ENCODE data around the gene SLC9A9.

Gene SLC9A9

DNA sequence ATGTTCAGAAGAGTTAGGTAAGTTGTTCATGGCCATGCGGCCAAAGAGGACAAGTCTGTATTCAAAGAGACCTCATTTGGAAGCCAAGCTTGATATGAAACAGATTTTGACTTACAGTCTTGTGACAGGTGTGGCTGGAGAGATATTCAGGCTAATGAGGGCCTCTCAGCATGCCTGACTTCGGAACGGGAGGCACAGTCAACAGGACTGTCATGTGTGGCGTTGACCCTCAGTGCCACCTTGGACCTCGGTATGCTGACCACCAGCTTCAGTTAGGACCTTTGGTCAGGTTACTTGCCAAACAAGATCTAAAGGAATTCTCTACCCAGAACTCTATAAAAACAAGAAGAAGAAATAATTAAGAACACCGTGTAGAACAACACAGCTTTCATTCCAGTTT is 604.6 kb downstream of the SLC9A9 start:
- no peak overlapping the region for H3K27ac ChIP-seq
- no peaks in the 10 kb centered on the region for H3K36me3 ChIP-seq (replicated peaks)
- no peak overlapping the region for H3K4me3 ChIP-seq (ENCODE audit: low read depth, low read length)
- TF ChIP-seq, protein P1, sequence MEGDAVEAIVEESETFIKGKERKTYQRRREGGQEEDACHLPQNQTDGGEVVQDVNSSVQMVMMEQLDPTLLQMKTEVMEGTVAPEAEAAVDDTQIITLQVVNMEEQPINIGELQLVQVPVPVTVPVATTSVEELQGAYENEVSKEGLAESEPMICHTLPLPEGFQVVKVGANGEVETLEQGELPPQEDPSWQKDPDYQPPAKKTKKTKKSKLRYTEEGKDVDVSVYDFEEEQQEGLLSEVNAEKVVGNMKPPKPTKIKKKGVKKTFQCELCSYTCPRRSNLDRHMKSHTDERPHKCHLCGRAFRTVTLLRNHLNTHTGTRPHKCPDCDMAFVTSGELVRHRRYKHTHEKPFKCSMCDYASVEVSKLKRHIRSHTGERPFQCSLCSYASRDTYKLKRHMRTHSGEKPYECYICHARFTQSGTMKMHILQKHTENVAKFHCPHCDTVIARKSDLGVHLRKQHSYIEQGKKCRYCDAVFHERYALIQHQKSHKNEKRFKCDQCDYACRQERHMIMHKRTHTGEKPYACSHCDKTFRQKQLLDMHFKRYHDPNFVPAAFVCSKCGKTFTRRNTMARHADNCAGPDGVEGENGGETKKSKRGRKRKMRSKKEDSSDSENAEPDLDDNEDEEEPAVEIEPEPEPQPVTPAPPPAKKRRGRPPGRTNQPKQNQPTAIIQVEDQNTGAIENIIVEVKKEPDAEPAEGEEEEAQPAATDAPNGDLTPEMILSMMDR (IDR thresholded peaks at IDR 0.05; ENCODE audit: low read depth, low read length, missing control alignments): no peak
- no peaks in the 10 kb centered on the region for H3K27me3 ChIP-seq (replicated peaks)
- in situ Hi-C loops (cut with HindIII; ENCODE audit: low pct_ligation_motif_present, low sequenced_read_pairs): no loop called here
- no peak for DNase-seq

DNA sequence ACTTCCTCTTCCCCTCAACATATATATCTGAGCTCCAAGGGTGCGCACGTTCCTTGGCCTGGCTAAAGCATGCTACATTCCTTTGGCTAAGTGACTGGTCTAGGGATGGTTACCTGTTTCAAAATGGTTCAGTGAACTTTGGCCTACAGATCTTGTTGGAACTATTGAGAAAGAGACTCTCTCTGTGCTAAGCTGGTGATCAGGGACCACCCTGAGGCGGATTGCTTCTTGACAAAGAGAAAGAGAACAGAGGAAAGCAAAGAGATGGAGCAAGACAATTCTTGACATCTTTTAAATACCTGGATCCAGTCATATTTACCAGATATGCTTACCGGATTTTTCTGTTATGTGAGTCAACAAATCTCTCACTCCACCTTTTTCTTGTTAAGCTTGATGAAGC is 605.6 kb downstream of the SLC9A9 start:
- in situ Hi-C loops (cut with HindIII; ENCODE audit: low pct_ligation_motif_present, low sequenced_read_pairs): no loop called here
- DNase-seq: no peak
- Histone ChIP-seq H3K27me3 (replicated peaks) (no peaks in the 10 kb centered on the region), H3K27ac (no peak overlapping the region), H3K4me3 (ENCODE audit: low read depth, low read length) (no peak overlapping the region), H3K36me3 (replicated peaks) (no peaks in the 10 kb centered on the region)
- TF ChIP-seq, protein P1 (IDR thresholded peaks at IDR 0.05; ENCODE audit: low read depth, low read length, missing control alignments): no peak

DNA sequence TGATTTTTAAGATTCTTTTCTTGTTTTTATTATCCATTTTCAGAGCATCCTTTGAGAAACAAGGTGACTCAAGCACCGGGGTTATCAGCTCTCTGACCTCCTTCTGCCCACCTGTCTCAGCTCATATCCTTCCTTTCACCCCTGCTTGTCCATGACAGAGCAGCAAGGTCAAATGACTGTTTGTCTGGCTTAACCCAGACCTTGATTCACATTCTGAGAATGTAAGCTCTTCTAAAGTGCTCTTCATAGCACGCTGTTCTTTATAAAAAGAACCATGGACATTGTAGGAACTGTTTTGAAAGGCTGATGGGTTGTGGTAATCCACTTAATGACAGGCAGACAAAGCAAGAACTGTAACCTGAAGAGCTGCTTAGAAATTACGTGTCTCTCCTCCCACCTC is 606.2 kb downstream of the SLC9A9 start:
- Histone ChIP-seq H3K27ac (no peak overlapping the region), H3K4me3 (ENCODE audit: low read depth, low read length) (no peak overlapping the region), H3K27me3 (replicated peaks) (no peaks in the 10 kb centered on the region), H3K36me3 (replicated peaks) (no peaks in the 10 kb centered on the region)
- TF ChIP-seq, protein P1 (IDR thresholded peaks at IDR 0.05; ENCODE audit: low read depth, low read length, missing control alignments): no peak
- no peak for DNase-seq
- in situ Hi-C loops (cut with HindIII; ENCODE audit: low pct_ligation_motif_present, low sequenced_read_pairs): no loop called here

DNA sequence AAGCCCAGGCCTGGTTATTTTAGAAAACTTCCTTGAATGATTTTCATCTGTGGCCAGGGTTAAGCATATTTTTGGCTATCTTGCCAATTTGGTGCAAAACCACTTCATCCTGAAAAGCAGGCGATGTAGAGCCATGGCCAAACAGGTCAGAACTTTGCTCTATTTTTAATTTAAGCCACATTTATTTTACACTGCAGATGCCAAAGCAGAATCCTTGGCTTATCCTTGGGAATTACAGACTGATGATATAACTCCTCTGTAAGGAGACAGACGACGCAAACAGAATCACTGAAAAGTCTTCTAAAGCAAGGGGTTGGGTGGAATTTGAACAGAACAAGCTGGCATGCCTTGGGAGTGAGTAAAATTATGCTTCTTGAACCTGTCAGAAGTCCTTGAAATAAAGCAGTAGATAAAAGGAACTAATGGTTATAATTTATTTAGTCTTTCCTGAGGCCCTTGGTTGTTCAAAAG is 606.8 kb downstream of the SLC9A9 start:
- in situ Hi-C loops (cut with HindIII; ENCODE audit: low pct_ligation_motif_present, low sequenced_read_pairs): no loop called here
- no peak overlapping the region for H3K27ac ChIP-seq
- H3K36me3 ChIP-seq (replicated peaks): no peaks in the 10 kb centered on the region
- TF ChIP-seq, protein P1 (IDR thresholded peaks at IDR 0.05; ENCODE audit: low read depth, low read length, missing control alignments): no peak
- H3K4me3 ChIP-seq (ENCODE audit: low read depth, low read length): no peak overlapping the region
- DNase-seq: no peak
- H3K27me3 ChIP-seq (replicated peaks): no peaks in the 10 kb centered on the region

DNA sequence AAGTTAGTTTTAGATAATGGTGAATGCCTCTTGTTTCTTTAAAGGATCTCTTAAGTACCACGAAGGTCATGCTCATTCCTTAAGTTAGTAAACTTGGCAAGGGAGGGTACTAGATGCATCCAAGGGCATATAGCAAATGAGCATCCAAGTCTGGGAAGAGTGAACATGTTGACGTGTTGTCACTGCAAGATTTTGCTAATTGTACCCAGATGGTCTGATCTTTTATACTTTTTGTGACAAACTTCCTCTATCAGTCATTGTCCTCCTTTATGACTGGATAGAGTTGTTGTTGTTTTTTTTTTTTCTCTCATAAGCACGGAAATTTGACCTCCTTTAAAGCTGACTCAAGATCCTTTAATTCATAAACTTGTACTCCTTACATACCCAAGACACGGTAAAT is 607.4 kb downstream of the SLC9A9 start:
- Histone ChIP-seq H3K27ac (no peak overlapping the region), H3K4me3 (ENCODE audit: low read depth, low read length) (no peak overlapping the region), H3K27me3 (replicated peaks) (no peaks in the 10 kb centered on the region), H3K36me3 (replicated peaks) (no peaks in the 10 kb centered on the region)
- TF ChIP-seq, protein P1 (IDR thresholded peaks at IDR 0.05; ENCODE audit: low read depth, low read length, missing control alignments): no peak
- no peak for DNase-seq
- in situ Hi-C loops (cut with HindIII; ENCODE audit: low pct_ligation_motif_present, low sequenced_read_pairs): no loop called here

DNA sequence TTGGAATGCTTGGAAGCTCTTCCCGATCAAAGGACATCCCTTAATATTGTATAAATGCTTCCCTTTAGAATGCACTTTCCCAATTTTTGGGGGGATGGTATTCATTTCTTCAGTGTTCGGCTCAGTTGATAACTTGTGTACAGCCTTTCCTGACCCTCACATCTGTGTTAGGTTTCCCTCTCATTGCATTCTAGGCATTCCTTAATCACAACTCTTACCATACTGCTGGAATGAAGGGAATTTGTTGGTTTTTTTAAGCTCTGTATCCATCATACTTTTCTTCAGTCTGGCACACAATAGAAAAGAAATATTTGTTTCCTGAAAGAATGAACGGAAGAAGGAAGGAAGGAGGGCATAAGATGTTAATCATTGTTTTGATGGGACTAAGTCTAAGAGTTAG is 609.2 kb downstream of the SLC9A9 start:
- no peak for DNase-seq
- in situ Hi-C loops (cut with HindIII; ENCODE audit: low pct_ligation_motif_present, low sequenced_read_pairs): no loop called here

More for the DNA sequence above, 609.2 kb downstream of the SLC9A9 start:
- H3K4me3 ChIP-seq (ENCODE audit: low read depth, low read length): no peak overlapping the region
- TF ChIP-seq, protein P1 (IDR thresholded peaks at IDR 0.05; ENCODE audit: low read depth, low read length, missing control alignments): no peak
- H3K27ac ChIP-seq: no peak overlapping the region
- H3K27me3 ChIP-seq (replicated peaks): no peaks in the 10 kb centered on the region
- no peaks in the 10 kb centered on the region for H3K36me3 ChIP-seq (replicated peaks)
